ENCODE data around the gene SYTL3. TPM values are rescaled to one million over a fixed set of nuclear protein-coding genes. Genes with fewer than 3 reads are reported as not detected.

Gene SYTL3
- total RNA-seq, 1 donor from 2014 or later: 6.0 TPM

- Mint-ChIP-seq H3K4me3 (peak overlapping the region; percentile 67), H3K9me3 (no peaks in the 10 kb centered on the region), H3K4me1 (peaks cover 95% of the 10 kb centered on the region), H3K27ac (peak overlapping the region; percentile 94), H3K36me3 (ENCODE audit: low read depth) (peaks cover 89% of the 10 kb centered on the region), H3K27me3 (no peaks in the 10 kb centered on the region)
- no peak for ATAC-seq (ENCODE audit: low read depth)
- no peak for TF ChIP-seq CTCF (IDR thresholded peaks at IDR 0.05)
- no peak for DNase-seq
- intact Hi-C loops (cut with micrococcal nuclease): loop anchor here (2.0 to 5.0 kb wide), 5 partner anchors 61 to 575 kb away; no protein-coding TSS in a partner anchor
- POLR2A ChIA-PET: interaction anchor here (0.6 to 10.6 kb wide), 19 partner anchors 10 to 319 kb away, joined by 3 to 273 read pairs (median 6); partner anchors contain the start of genes EZR and SYTL3
- CTCF ChIA-PET: interaction anchor here (1.1 to 3.3 kb wide), 5 partner anchors 9 to 152 kb away, joined by 3 to 16 read pairs (median 5); no protein-coding TSS in a partner anchor
These were observed 157.9 kb downstream of the SYTL3 start for GRCh38 chr6:158807515-158808441.

GRCh38 chr6:158808442-158808833, 158.6 kb downstream of the SYTL3 start:
- Mint-ChIP-seq H3K36me3 (ENCODE audit: low read depth) (peaks cover 93% of the 10 kb centered on the region), H3K4me1 (peaks cover 98% of the 10 kb centered on the region), H3K4me3 (peak overlapping the region; percentile 67), H3K9me3 (no peaks in the 10 kb centered on the region), H3K27ac (peak overlapping the region; percentile 94), H3K27me3 (no peaks in the 10 kb centered on the region)
- intact Hi-C loops (cut with micrococcal nuclease): loop anchor here (2.0 to 5.0 kb wide), 5 partner anchors 60 to 576 kb away; no protein-coding TSS in a partner anchor
- no peak for TF ChIP-seq CTCF (IDR thresholded peaks at IDR 0.05)
- ATAC-seq (ENCODE audit: low read depth) (no peak), DNase-seq (no peak)
- ChIA-PET POLR2A (interaction anchor here (0.6 to 10.6 kb wide), 20 partner anchors 9 to 318 kb away, joined by 3 to 273 read pairs (median 4); partner anchors contain the start of genes DYNLT1, EZR and SYTL3), CTCF (interaction anchor here (1.1 to 3.3 kb wide), 6 partner anchors 9 to 150 kb away, joined by 3 to 16 read pairs (median 6); no protein-coding TSS in a partner anchor)

- peaks cover 98% of the 10 kb centered on the region for H3K4me1 Mint-ChIP-seq
- peak; percentile 40 for DNase-seq
- ATAC-seq (ENCODE audit: low read depth): peak; percentile 80
- peak overlapping the region; percentile 94 for H3K27ac Mint-ChIP-seq
- H3K36me3 Mint-ChIP-seq (ENCODE audit: low read depth): peaks cover 94% of the 10 kb centered on the region
- no peaks in the 10 kb centered on the region for H3K9me3 Mint-ChIP-seq
- no peak for TF ChIP-seq CTCF (IDR thresholded peaks at IDR 0.05)
- intact Hi-C loops (cut with micrococcal nuclease): loop anchor here (1.0 to 5.0 kb wide), 6 partner anchors 8 to 577 kb away; no protein-coding TSS in a partner anchor
- ChIA-PET CTCF (interaction anchor here (0.9 to 3.3 kb wide), 7 partner anchors 8 to 150 kb away, joined by 3 to 16 read pairs (median 5); no protein-coding TSS in a partner anchor), POLR2A (interaction anchor here (0.5 to 10.6 kb wide), 20 partner anchors 8 to 324 kb away, joined by 3 to 273 read pairs (median 4); partner anchors contain the start of genes DYNLT1, EZR and SYTL3)
- peak overlapping the region; percentile 67 for H3K4me3 Mint-ChIP-seq
- no peaks in the 10 kb centered on the region for H3K27me3 Mint-ChIP-seq
These were observed 159.3 kb downstream of the SYTL3 start for GRCh38 chr6:158808941-158809678.

GRCh38 chr6:158810155-158811095, 160.6 kb downstream of the SYTL3 start:
- Mint-ChIP-seq H3K27ac (peak overlapping the region; percentile 94), H3K27me3 (no peaks in the 10 kb centered on the region), H3K36me3 (ENCODE audit: low read depth) (peaks cover 97% of the 10 kb centered on the region), H3K4me3 (peak overlapping the region; percentile 67), H3K9me3 (no peaks in the 10 kb centered on the region), H3K4me1 (peaks cover 100% of the 10 kb centered on the region)
- TF ChIP-seq CTCF (IDR thresholded peaks at IDR 0.05): no peak
- ATAC-seq (ENCODE audit: low read depth) (no peak), DNase-seq (no peak)
- POLR2A ChIA-PET: interaction anchor here (1.1 to 10.6 kb wide), 10 partner anchors 7 to 148 kb away, joined by 3 to 273 read pairs (median 10); partner anchors contain the start of gene EZR
- CTCF ChIA-PET: interaction anchor here (0.5 to 1.4 kb wide), 3 partner anchors 24 to 148 kb away, joined by 3 to 5 read pairs (median 3); no protein-coding TSS in a partner anchor
- intact Hi-C loops (cut with micrococcal nuclease): loop anchor here (1.0 kb wide), 1 partner anchor 7 kb away; no protein-coding TSS in a partner anchor

All from activated B cell treated with CpG ODN at 0.5 μM for 24 hours (primary cell).